Lower leg skin (tissue), 3 donors: ENCODE measurements around the gene HNRNPAB.

Experiments
- CTCF ChIP-seq, 3 donors: fragments of 450-650 bp; IDR thresholded peaks; one replicate each; pipeline ENCODE4 v1.5.1; 2016; ENCODE audit warnings: antibody characterized with exemption in 3 of 3, mild to moderate bottlenecking in 3 of 3, moderate library complexity in 2 of 3
- POLR2A ChIP-seq, 2 donors: fragments of 450-650 bp; IDR thresholded peaks; one replicate each; pipeline ENCODE4 v1.6.1; 2016 to 2017; ENCODE audit warnings: antibody characterized with exemption in 2 of 2, mild to moderate bottlenecking in 1 of 2, moderate library complexity in 1 of 2

- TF ChIP-seq CTCF (IDR thresholded peaks at IDR 0.05) (no peak), POLR2A (IDR thresholded peaks at IDR 0.05) (no peak)
Measured at GRCh38 chr5:178215280-178216002, 11.1 kb downstream of the HNRNPAB start.
